GM18526 (cell line): ENCODE results near the gene CLMN.

Experiments
- POLR2A ChIP-seq: IDR thresholded peaks from 3 replicates; pipeline ENCODE4 v1.6.1; 2011; ENCODE audit not compliant: insufficient read length; ENCODE audit errors: extremely low read depth

Gene CLMN

GRCh38 chr14:95330591-95331370 lies 11.1 kb upstream of the CLMN start:
- no peak for TF ChIP-seq POLR2A

GRCh38 chr14:95329941-95330340 lies 10.2 kb upstream of the CLMN start:
- TF ChIP-seq POLR2A: no peak

- no peak for TF ChIP-seq POLR2A
Observed at GRCh38 chr14:95328729-95329503, 9.2 kb upstream of the CLMN start.

- no peak for TF ChIP-seq POLR2A
Observed at GRCh38 chr14:95327558-95328374, 8.1 kb upstream of the CLMN start.

GRCh38 chr14:95326987-95327386 lies 7.3 kb upstream of the CLMN start:
- TF ChIP-seq POLR2A: no peak

GRCh38 chr14:95323917-95324316 lies 4.2 kb upstream of the CLMN start:
- no peak for TF ChIP-seq POLR2A

GRCh38 chr14:95323361-95323760 lies 3.7 kb upstream of the CLMN start:
- no peak for TF ChIP-seq POLR2A

GRCh38 chr14:95322651-95323050 lies 2.9 kb upstream of the CLMN start:
- TF ChIP-seq POLR2A: no peak

GRCh38 chr14:95321693-95322455 lies 2.2 kb upstream of the CLMN start:
- no peak for TF ChIP-seq POLR2A

- TF ChIP-seq POLR2A: no peak
Observed at GRCh38 chr14:95320955-95321600, 1.4 kb upstream of the CLMN start.

- TF ChIP-seq POLR2A: no peak
Observed at GRCh38 chr14:95320078-95320895, 579 bp upstream of the CLMN start.

- TF ChIP-seq POLR2A: no peak
Observed at GRCh38 chr14:95318399-95319311, 1.1 kb downstream of the CLMN start.
